Colon (tissue), 2 donors: ENCODE results near the gene CCDC146.
"Not testable (repeated sequence)": the region's sequence is repeated elsewhere in the genome, so short reads cannot be mapped to it uniquely, and the experiment has no call there.

Experiments used
- FAIRE-seq: peaks from 2 replicates; lab custom pipeline; 2012; peaks lifted over from hg19 to GRCh38; lab: Jason Lieb, UNC
- donor health status: control.
- donor health status: control.

Gene CCDC146

GRCh38 chr7:77245015-77245755 is 122.8 kb downstream of the CCDC146 start:
- no peak for FAIRE-seq

DNA sequence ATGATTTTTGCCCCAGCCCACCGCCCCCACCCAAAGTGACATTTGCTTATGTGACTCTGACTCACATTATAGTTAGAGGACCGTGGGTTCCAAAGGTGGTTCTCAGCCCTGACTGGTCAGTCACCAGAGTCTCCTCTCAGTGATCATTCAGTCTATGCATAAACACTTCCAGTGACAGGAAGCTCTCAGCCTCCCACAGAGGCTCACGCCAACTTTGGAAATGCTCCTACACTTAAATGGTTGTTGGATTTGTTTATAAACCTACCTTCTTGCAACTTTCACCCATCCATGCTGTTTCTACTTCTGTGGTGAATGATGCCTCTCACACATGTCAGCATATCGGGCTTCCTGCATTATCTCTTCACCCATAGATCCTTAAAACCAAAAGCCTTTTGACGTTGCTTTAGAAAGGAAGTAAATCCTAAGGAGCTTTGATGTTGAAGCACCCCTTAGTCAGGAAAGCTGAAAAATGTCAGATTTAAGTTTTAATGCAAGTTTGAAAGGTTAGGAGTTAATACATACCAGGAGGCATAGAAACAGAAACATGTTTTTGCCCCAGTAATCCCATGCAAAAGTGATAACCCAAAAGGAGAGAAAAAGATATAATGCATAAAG is 123.7 kb downstream of the CCDC146 start:
- FAIRE-seq: no peak

- FAIRE-seq: no peak
These were observed 124.9 kb downstream of the CCDC146 start for GRCh38 chr7:77247206-77247850.

DNA sequence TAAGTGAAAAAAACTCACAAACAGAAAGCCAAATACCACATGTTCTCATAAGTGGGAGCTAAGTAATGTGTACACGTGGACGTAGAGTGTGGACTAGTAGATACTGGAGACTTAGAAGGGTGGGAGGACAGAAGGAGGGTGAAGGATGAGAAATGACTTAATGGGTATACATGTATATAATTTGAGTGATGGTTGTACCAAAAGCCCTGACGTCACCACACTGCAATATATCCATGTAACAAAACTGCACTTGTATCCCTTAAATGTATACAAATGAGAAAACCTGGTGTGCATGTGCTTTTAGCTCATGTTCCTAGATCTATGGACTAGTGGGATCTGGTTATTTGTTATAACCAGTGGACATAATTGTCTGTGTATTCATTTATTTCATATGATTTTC is 125.7 kb downstream of the CCDC146 start:
- no peak for FAIRE-seq

DNA sequence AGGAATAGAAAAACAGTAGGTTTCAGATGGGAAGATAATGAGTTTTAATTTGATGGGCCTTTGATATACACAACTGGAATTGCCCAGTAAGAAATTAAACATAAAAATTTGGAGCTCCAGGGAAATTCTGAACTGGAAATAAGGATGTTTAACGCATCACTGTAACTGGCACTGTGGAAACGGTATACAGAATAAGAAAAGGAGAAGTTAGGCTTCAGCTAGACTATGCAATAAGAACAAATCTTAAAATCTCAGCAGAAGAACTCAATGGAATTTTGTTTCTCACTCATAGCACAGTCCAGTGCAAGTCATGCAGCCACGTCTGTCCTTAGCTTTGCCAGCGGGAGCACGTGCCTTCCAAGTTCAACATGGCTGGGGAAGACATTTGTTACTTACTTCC is 130.1 kb downstream of the CCDC146 start:
- FAIRE-seq: no peak

- no peak for FAIRE-seq
These were observed 130.7 kb downstream of the CCDC146 start for GRCh38 chr7:77253151-77253550.

GRCh38 chr7:77254429-77254828 is 132.0 kb downstream of the CCDC146 start:
- no peak for FAIRE-seq

DNA sequence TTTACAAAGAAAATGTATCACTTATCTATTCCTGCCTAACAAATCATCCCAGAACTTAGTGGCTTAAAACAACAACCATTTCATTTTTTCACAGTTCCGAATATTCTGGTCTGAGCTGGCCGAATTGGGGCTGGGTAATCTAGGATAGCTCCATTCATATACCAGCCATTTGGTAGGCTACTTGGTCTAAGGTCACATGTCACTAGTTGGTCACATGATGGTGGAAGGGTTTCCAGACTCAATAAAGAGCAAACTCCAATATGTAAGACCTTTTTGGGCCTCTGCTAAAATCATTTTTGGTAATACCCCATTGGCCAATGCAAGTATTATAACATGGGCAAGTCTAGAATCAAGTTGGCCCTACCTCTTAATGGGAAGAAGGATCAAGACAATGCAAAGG is 132.5 kb downstream of the CCDC146 start:
- FAIRE-seq: no peak

GRCh38 chr7:77258014-77258413 is 135.6 kb downstream of the CCDC146 start:
- FAIRE-seq: no peak

GRCh38 chr7:77258593-77258992 is 136.2 kb downstream of the CCDC146 start:
- FAIRE-seq: no peak

- FAIRE-seq: no peak
These were observed 139.9 kb downstream of the CCDC146 start for GRCh38 chr7:77262316-77262715.

DNA sequence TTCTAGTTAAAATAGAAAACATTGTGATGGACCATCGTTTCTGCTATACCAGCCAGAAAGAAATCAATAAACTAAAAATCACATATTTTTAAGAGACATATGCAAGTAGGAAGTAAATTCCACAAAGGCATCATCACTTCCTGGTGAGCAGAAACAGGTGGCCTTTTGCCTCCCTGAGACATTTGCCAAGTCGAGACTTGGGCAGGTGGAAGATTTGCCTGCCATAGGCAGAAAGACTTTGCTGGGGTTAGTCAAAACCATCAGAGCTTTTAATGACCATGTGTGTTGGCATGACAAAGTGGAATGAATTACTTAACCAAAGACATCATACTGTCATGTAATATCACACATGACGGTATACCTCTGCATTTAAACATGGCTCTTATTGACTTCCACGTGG is 143.3 kb downstream of the CCDC146 start:
- FAIRE-seq: no peak

DNA sequence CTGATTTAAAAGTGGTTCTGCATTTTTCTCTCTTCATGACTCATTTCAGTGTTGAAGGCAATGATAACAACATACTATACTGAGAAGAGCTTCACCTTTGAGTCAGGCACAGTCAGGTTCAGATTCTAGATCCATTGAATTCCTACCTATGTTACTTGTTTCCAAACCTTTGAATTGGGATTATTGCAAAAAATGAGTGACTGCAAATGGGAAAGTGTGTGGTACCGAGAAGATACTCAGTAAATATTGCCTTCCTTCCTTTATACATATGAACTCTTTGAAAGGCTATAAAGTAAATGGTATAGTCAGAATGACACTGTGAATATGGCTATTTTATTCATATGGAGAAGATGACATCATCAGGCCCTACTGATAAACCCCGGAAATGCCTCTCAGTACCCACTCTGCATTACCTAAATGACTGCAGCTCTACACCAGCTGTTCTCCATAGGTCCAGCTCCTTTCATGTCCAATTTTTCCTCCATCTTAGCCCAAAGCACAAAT is 143.9 kb downstream of the CCDC146 start:
- FAIRE-seq: no peak

- no peak for FAIRE-seq
These were observed 147.1 kb downstream of the CCDC146 start for GRCh38 chr7:77269360-77270093.

- no peak for FAIRE-seq
These were observed 147.7 kb downstream of the CCDC146 start for GRCh38 chr7:77270094-77270480.

DNA sequence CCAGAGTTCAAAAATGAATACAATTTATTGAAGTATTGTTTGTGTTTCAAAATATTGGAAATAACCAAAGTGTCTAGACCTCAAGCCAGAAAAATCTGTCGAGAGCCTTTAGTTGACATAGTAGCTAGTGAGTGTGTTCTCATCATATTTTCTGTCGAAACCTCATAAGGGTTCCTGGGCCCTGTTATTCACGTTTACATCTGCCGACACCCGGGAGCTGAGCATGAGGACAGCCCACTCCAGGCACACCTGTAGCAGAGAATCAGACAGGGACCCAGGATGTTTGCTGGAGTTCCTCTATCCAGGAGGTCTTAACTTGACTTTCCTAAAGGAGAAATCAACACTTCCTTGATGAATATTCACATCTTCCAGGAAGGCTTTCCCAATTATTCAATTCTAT is 149.4 kb downstream of the CCDC146 start:
- no peak for FAIRE-seq

DNA sequence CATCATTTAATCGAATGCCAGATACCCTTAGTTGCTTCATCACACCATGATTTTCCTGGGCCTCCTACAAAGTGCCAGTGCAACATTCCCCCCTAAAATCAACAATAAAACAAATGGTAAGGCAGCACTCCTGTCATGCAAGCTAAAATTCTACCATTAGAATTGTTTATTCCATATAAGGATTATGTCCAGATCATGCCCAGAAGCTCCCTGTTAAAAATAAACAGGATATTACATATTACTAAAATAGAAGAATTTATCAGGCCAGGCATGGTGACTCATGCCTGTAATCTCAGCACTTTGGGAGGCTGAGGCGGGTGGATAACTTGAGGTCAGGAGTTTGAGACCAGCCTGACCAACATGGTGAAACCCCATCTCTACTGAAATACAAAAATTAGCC is 153.2 kb downstream of the CCDC146 start:
- FAIRE-seq: not testable (repeated sequence)

DNA sequence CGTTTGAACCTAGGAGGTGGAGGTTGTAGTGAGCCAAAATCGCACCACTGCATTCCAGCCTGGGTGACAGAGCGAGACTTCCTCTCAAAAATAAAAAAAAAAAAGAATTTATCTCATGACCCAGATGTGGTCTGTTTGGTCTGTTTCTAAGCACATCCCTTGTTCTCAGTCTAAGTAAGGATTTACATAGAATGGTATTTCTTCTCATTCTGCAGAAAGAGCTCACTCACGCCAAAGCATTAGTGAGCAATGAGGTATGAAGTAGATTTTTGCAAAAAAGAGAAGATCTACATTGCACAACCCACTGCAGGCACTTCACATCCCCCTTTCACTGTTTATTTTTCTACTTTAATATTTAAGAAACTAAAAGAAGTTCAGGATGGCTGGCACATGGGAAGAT is 153.7 kb downstream of the CCDC146 start:
- FAIRE-seq: no peak

- no peak for FAIRE-seq
These were observed 159.5 kb downstream of the CCDC146 start for GRCh38 chr7:77281780-77282478.

GRCh38 chr7:77282897-77283296 is 160.5 kb downstream of the CCDC146 start:
- no peak for FAIRE-seq

- FAIRE-seq: no peak
These were observed 161.6 kb downstream of the CCDC146 start for GRCh38 chr7:77284005-77284404.

GRCh38 chr7:77284616-77285015 is 162.2 kb downstream of the CCDC146 start:
- FAIRE-seq: no peak
